IMR-90 (cell line): ENCODE measurements around the gene MLLT3. TPM values are rescaled to one million over a fixed set of nuclear protein-coding genes. Genes with fewer than 3 reads are reported as not detected.
A peak's percentile ranks its signal among the peaks of the same experiment; 100 is the strongest.

Source experiments
- ATAC-seq: fragments of 200-7000 bp; cut with Tn5 transposase; 2 replicates; pipeline ENCODE4 v1.9.1; 2020; ENCODE audit warnings: low read depth, mild to moderate bottlenecking, moderate library complexity
- BruUV-seq: library from RNA; stranded (reverse); fragments of 400-500 nt; replicated peaks from 2 replicates; lab custom pipeline; 2021; lab: Mats Ljungman, UMichigan
- CTCF ChIA-PET: fragments of 300-600 bp; formaldehyde crosslinking; extraction: SDS; loops from one replicate; lab custom pipeline; 2021; ENCODE audit warnings: antibody characterized with exemption; lab: Yijun Ruan, JAX
- POLR2A ChIA-PET: fragments of 300-600 bp; sonication (Branson Sonifier 250); formaldehyde crosslinking; loops from one replicate; lab custom pipeline; 2022; ENCODE audit warnings: antibody characterized with exemption; ENCODE audit not compliant: unreplicated experiment; lab: Charles Lee
- DNase-seq: peaks from one replicate; pipeline ENCODE4 v3.0.0; 2013
- H2AFZ ChIP-seq: replicated peaks from 2 replicates; pipeline ENCODE3; 2013; ENCODE audit warnings: low read length, mild to moderate bottlenecking; ENCODE audit not compliant: poor library complexity
- H2AK5ac ChIP-seq: 2 replicates; pipeline ENCODE4 v1.6.1; 2013; ENCODE audit warnings: low read depth, low read length, inconsistent platforms
- H2AK9ac ChIP-seq: replicated peaks from 2 replicates; pipeline ENCODE3; 2013; ENCODE audit warnings: mild to moderate bottlenecking, low read depth, low read length, moderate library complexity; ENCODE audit not compliant: poor library complexity
- H2BK120ac ChIP-seq: 2 replicates; pipeline ENCODE4 v1.6.1; 2013; ENCODE audit warnings: low read depth, low read length, inconsistent platforms
- H2BK15ac ChIP-seq: 3 replicates; pipeline ENCODE4 v1.6.1; 2013; ENCODE audit warnings: low read depth, low read length, inconsistent platforms
- H2BK20ac ChIP-seq: 2 replicates; pipeline ENCODE4 v1.6.1; 2013; ENCODE audit warnings: low read depth, mild to moderate bottlenecking, inconsistent platforms, low read length, moderate library complexity
- H2BK5ac ChIP-seq: 2 replicates; pipeline ENCODE4 v1.6.1; 2013; ENCODE audit warnings: mild to moderate bottlenecking, low read depth, low read length, inconsistent platforms; ENCODE audit not compliant: poor library complexity, severe bottlenecking
- H3K14ac ChIP-seq: replicated peaks from 2 replicates; pipeline ENCODE4 v1.6.1; 2013; ENCODE audit warnings: low read depth, low read length, inconsistent platforms
- H3K18ac ChIP-seq: 2 replicates; pipeline ENCODE4 v1.6.1; 2013; ENCODE audit warnings: low read depth, low read length, control low read depth
- H3K23ac ChIP-seq: 2 replicates; pipeline ENCODE4 v1.6.1; 2013; ENCODE audit warnings: low read depth, low read length, inconsistent platforms
- H3K27ac ChIP-seq: 2 replicates; pipeline ENCODE4 v1.5.1; 2013; ENCODE audit warnings: mild to moderate bottlenecking, control low read depth, low read length; ENCODE audit not compliant: insufficient read depth
- H3K27me3 ChIP-seq: 2 replicates; pipeline ENCODE4 v1.6.1; 2013; ENCODE audit warnings: low read length; ENCODE audit not compliant: control insufficient read depth, insufficient read depth
- H3K36me3 ChIP-seq: 2 replicates; pipeline ENCODE4 v1.6.1; 2013; ENCODE audit warnings: low read length, mixed read lengths; ENCODE audit not compliant: control insufficient read depth, insufficient read depth
- H3K4ac ChIP-seq: 2 replicates; pipeline ENCODE4 v1.6.1; 2013; ENCODE audit warnings: low read depth, low read length, inconsistent platforms
- H3K4me1 ChIP-seq: 2 replicates; pipeline ENCODE4 v1.6.1; 2013; ENCODE audit warnings: low read length, mixed read lengths; ENCODE audit not compliant: control insufficient read depth, insufficient read depth
- H3K4me2 ChIP-seq: 2 replicates; pipeline ENCODE4 v1.6.1; 2013; ENCODE audit warnings: low read depth, mild to moderate bottlenecking, control low read depth, low read length, moderate library complexity
- H3K4me3 ChIP-seq: 2 replicates; pipeline ENCODE4 v1.5.1; 2013; ENCODE audit warnings: low read depth, mild to moderate bottlenecking, control low read depth, low read length, moderate library complexity; ENCODE audit not compliant: insufficient read depth
- H3K56ac ChIP-seq: 2 replicates; pipeline ENCODE4 v1.6.1; 2013; ENCODE audit warnings: low read length, inconsistent platforms; ENCODE audit not compliant: insufficient read depth; ENCODE audit errors: extremely low read depth
- H3K79me1 ChIP-seq, 2 experiments: 2 replicates each; pipeline ENCODE4 v1.6.1; 2013; ENCODE audit warnings: low read length in 2 of 2, inconsistent platforms in 1 of 2, low read depth in 1 of 2
- H3K9ac ChIP-seq: 2 replicates; pipeline ENCODE4 v1.6.1; 2013; ENCODE audit warnings: low read depth, low read length, control low read depth
- H3K9me1 ChIP-seq: 2 replicates; pipeline ENCODE4 v1.6.1; 2013; ENCODE audit warnings: low read length, inconsistent platforms; ENCODE audit not compliant: insufficient read depth
- H3K9me3 ChIP-seq: 2 replicates; pipeline ENCODE4 v1.6.1; 2013; ENCODE audit warnings: low read length; ENCODE audit not compliant: control insufficient read depth, insufficient read depth
- H4K20me1 ChIP-seq: 2 replicates; pipeline ENCODE4 v1.6.1; 2013; ENCODE audit warnings: low read length, inconsistent platforms; ENCODE audit not compliant: insufficient read depth
- H4K5ac ChIP-seq: 2 replicates; pipeline ENCODE4 v1.6.1; 2013; ENCODE audit warnings: mild to moderate bottlenecking, low read depth, low read length, control low read depth
- H4K8ac ChIP-seq, 2 experiments: 2 replicates each; pipeline ENCODE4 v1.6.1; 2013; ENCODE audit warnings: low read depth in 2 of 2, low read length in 2 of 2, control low read depth in 1 of 2, inconsistent platforms in 1 of 2
- H4K91ac ChIP-seq: 2 replicates; pipeline ENCODE4 v1.6.1; 2013; ENCODE audit warnings: low read depth, low read length, inconsistent platforms; ENCODE audit not compliant: insufficient read depth
- BHLHE40 ChIP-seq: fragments of 150-350 bp; IDR thresholded peaks from 2 replicates; pipeline ENCODE4 v1.6.1; 2016; ENCODE audit warnings: mild to moderate bottlenecking, low read depth, low read length
- CEBPB ChIP-seq: IDR thresholded peaks from 2 replicates; pipeline ENCODE4 v1.6.1; 2012; ENCODE audit warnings: low read depth, low read length, improper control_type of control experiment
- CHD1 ChIP-seq: IDR thresholded peaks from 2 replicates; pipeline ENCODE4 v1.6.1; 2012; ENCODE audit warnings: low read depth, low read length, improper control_type of control experiment
- CTCF ChIP-seq: conservative IDR thresholded peaks from 2 replicates; pipeline ENCODE4 v1.5.1; 2012; ENCODE audit warnings: mild to moderate bottlenecking, low read depth, low read length, improper control_type of control experiment
- ELK1 ChIP-seq: fragments of 150-350 bp; IDR thresholded peaks from 2 replicates; pipeline ENCODE4 v1.6.1; 2016; ENCODE audit warnings: low read depth, mild to moderate bottlenecking, low read length, moderate library complexity, borderline replicate concordance
- FOS ChIP-seq: fragments of 150-350 bp; IDR thresholded peaks from 2 replicates; pipeline ENCODE4 v1.6.1; 2016; ENCODE audit warnings: low read depth, low read length
- MAFK ChIP-seq: IDR thresholded peaks from 2 replicates; pipeline ENCODE4 v1.6.1; 2012; ENCODE audit warnings: low read depth, low read length, improper control_type of control experiment
- MAZ ChIP-seq: IDR thresholded peaks from 2 replicates; pipeline ENCODE4 v1.6.1; 2012; ENCODE audit warnings: low read depth, mild to moderate bottlenecking, low read length, improper control_type of control experiment, moderate library complexity, borderline replicate concordance
- MXI1 ChIP-seq: IDR thresholded peaks from 2 replicates; pipeline ENCODE4 v1.6.1; 2012; ENCODE audit warnings: low read depth, mild to moderate bottlenecking, low read length, moderate library complexity, borderline replicate concordance
- NFE2L2 ChIP-seq: fragments of 150-350 bp; IDR thresholded peaks from 2 replicates; pipeline ENCODE4 v1.6.1; 2016; ENCODE audit warnings: low read depth, mild to moderate bottlenecking, low read length
- POLR2A ChIP-seq: IDR thresholded peaks from 2 replicates; pipeline ENCODE4 v1.6.1; 2012; ENCODE audit warnings: mild to moderate bottlenecking, low read depth, low read length
- RAD21 ChIP-seq: IDR thresholded peaks from 2 replicates; pipeline ENCODE4 v1.6.1; 2012; ENCODE audit warnings: low read length, improper control_type of control experiment
- RCOR1 ChIP-seq: IDR thresholded peaks from 2 replicates; pipeline ENCODE4 v1.6.1; 2012; ENCODE audit warnings: mild to moderate bottlenecking, low read length, improper control_type of control experiment; ENCODE audit not compliant: insufficient replicate concordance
- RFX5 ChIP-seq: IDR thresholded peaks from 2 replicates; pipeline ENCODE4 v1.8.0; 2012; ENCODE audit warnings: low read depth, mild to moderate bottlenecking, low read length, moderate library complexity
- SMC3 ChIP-seq: fragments of 150-350 bp; IDR thresholded peaks from 2 replicates; pipeline ENCODE4 v1.6.1; 2016; ENCODE audit warnings: low read depth, mild to moderate bottlenecking, antibody characterized with exemption, low read length, moderate library complexity
- USF2 ChIP-seq: fragments of 150-350 bp; IDR thresholded peaks from 2 replicates; pipeline ENCODE4 v1.6.1; 2017; ENCODE audit warnings: mild to moderate bottlenecking, antibody characterized with exemption, low read length, low read depth
- WGBS, 2 experiments: methylation state at CpG; one replicate each; pipeline versions ENCODE4 v1.1.5 to v1.1.7; 2013; ENCODE audit warnings: missing lambda C conversion rate in 2 of 2; ENCODE audit not compliant: insufficient read length in 1 of 2; ENCODE audit errors: extremely low coverage in 2 of 2; 5-methylcytosine and 5-hydroxymethylcytosine counted together
- dilution Hi-C: fragments of 300-500 bp; cut with HindIII; formaldehyde crosslinking; loops from one replicate; pipeline ENCODE4 v1.14.3; 2018; ENCODE audit warnings: low sequenced_read_pairs; ENCODE audit not compliant: unreplicated experiment
- in situ Hi-C: fragments of 300-500 bp; cut with MboI; formaldehyde crosslinking; loops from 3 replicates; pipeline ENCODE4 v1.14.3; 2019; ENCODE audit warnings: low sequenced_read_pairs, inconsistent platforms, mixed read lengths
- intact Hi-C: fragments of 100-400 bp; cut with micrococcal nuclease; formaldehyde crosslinking; loops from 2 replicates; pipeline ENCODE4 v1.10.0; 2022
- polyA plus RNA-seq, 3 experiments: library from polyadenylated mRNA; depleted of rRNA; stranded (reverse); fragments of >200 nt; gene quantifications; 2 replicates each; pipeline ENCODE4 v1.2.3, GENCODE V29; 2012; ENCODE audit warnings: low replicate concordance in 1 of 3
- total RNA-seq: library from RNA; depleted of rRNA; stranded (reverse); fragments of >200 nt; gene quantifications from 2 replicates; pipeline ENCODE4 v1.2.3, GENCODE V29; 2012

The MLLT3 gene
- total and polyA plus RNA-seq, 2 of the 4 experiments (the other 2 are of a cell fraction): 10.4 to 21.1 TPM

- peak overlapping the region; percentile 40; the same call in 1 of the 2 replicates for H3K4me2 ChIP-seq
- peak; percentile 36 for ATAC-seq
- H3K9me3 ChIP-seq: no peaks in the 10 kb centered on the region
- H2BK15ac ChIP-seq: no peak overlapping the region
- peak; percentile 33 for DNase-seq
- H2BK20ac ChIP-seq: peak overlapping the region; percentile 10; the same call in 1 of the 2 replicates
- no peak for TF ChIP-seq POLR2A
- TF ChIP-seq MXI1: no peak
- TF ChIP-seq MAFK: no peak
- no peak for TF ChIP-seq ELK1
- TF ChIP-seq NFE2L2: no peak
- TF ChIP-seq CHD1: no peak
- TF ChIP-seq MAZ: no peak
- TF ChIP-seq RCOR1: no peak
- no peak for TF ChIP-seq FOS
- TF ChIP-seq BHLHE40: no peak
- no peak for TF ChIP-seq RAD21
- TF ChIP-seq RFX5: no peak
- no peak for TF ChIP-seq CEBPB
- TF ChIP-seq USF2: no peak
- TF ChIP-seq SMC3: no peak
- no peak for TF ChIP-seq CTCF
- no peak overlapping the region for H3K14ac ChIP-seq
- H2AK5ac ChIP-seq: no peak overlapping the region
- no TSS peak for BruUV-seq
- H4K20me1 ChIP-seq: no peaks in the 10 kb centered on the region; the same call in 1 of the 2 replicates
- no peak overlapping the region for H3K27ac ChIP-seq
- dilution Hi-C loops (no loop called here), intact Hi-C loops (no loop called here), in situ Hi-C loops (no loop called here)
- peak overlapping the region; percentile 52 for H2BK120ac ChIP-seq
- peak overlapping the region in 1 of 2 experiments; percentile 23; a peak in 1 of 4 replicates for H4K8ac ChIP-seq
- no peak overlapping the region for H2AFZ ChIP-seq
- no peak overlapping the region for H2AK9ac ChIP-seq
- H4K91ac ChIP-seq: 0 out of 2 replicates have a peak overlapping the region, but pooled peaks have one; percentile 11
- ChIA-PET CTCF (no interaction called here), POLR2A (no interaction called here)
- 0 out of 2 replicates have a peak, but pooled peaks cover 3% of the 10 kb centered on the region for H3K9me1 ChIP-seq
- H3K27me3 ChIP-seq: no peaks in the 10 kb centered on the region
- peaks cover 21 to 31% of the 10 kb centered on the region in 2 experiments for H3K79me1 ChIP-seq
- no CpG with 5 or more reads among the region's 5 CpGs for WGBS, 2 experiments
- no peaks in the 10 kb centered on the region; the same call in 1 of the 2 replicates for H3K4me1 ChIP-seq
- no peak overlapping the region for H3K18ac ChIP-seq
- H4K5ac ChIP-seq: no peak overlapping the region
- no peak overlapping the region for H3K9ac ChIP-seq
- H3K4me3 ChIP-seq: no peak overlapping the region
- H2BK5ac ChIP-seq: peak overlapping the region; percentile 51
- H3K23ac ChIP-seq: no peak overlapping the region; the same call in 1 of the 2 replicates
- H3K4ac ChIP-seq: peak overlapping the region; percentile 19; the same call in 1 of the 2 replicates
- no peak overlapping the region for H3K56ac ChIP-seq
- no peaks in the 10 kb centered on the region for H3K36me3 ChIP-seq
These were observed 29.2 kb downstream of the MLLT3 start for GRCh38 chr9:20593105-20593504.
